HG03103 (cell line): ENCODE measurements around the gene TBC1D14.

Experiments used
- ATAC-seq: cut with Tn5 transposase; IDR thresholded peaks from one replicate; pipeline ENCODE4 v1.9.1; 2021; ENCODE audit warnings: low read depth; ENCODE audit not compliant: unreplicated experiment

TBC1D14 gene

DNA sequence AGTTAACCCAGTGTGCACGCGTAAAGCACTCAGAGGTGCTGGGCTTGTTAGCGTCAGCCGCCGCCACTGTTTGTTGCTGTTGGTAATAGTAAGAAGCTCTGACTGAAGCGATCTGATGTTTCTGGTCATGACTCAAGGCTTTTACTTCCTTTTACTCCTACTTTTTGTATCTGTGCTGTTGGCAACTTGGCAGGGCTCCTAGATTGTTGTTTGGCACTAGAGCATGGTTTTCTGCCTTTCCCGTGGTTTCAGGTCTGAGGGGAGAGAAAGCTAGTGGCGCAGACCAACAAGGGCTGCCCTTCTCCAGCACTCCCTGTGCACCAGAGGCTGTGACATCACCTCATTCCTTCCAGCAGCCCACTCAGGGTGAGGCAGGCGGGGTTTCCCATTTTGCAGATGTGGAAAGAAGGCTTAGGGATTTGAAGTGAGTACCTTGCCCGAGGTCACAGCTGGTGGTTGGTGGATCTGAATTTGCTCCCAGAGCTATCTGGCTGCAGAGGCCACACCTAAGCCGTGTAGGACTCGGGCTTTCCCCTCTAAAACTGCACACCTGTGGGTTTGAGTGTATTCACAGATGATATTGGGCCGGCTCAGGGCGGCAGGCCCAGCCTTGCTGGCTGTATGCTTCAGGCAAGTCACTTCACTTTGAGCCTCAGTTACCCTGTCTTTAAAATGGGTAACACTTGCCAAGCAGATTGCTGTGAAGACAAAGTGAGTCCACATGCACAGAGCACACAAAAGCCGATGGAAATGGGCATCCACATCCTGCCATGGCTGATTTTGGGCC is 82.3 kb downstream of the TBC1D14 start:
- ATAC-seq, result no peak

DNA sequence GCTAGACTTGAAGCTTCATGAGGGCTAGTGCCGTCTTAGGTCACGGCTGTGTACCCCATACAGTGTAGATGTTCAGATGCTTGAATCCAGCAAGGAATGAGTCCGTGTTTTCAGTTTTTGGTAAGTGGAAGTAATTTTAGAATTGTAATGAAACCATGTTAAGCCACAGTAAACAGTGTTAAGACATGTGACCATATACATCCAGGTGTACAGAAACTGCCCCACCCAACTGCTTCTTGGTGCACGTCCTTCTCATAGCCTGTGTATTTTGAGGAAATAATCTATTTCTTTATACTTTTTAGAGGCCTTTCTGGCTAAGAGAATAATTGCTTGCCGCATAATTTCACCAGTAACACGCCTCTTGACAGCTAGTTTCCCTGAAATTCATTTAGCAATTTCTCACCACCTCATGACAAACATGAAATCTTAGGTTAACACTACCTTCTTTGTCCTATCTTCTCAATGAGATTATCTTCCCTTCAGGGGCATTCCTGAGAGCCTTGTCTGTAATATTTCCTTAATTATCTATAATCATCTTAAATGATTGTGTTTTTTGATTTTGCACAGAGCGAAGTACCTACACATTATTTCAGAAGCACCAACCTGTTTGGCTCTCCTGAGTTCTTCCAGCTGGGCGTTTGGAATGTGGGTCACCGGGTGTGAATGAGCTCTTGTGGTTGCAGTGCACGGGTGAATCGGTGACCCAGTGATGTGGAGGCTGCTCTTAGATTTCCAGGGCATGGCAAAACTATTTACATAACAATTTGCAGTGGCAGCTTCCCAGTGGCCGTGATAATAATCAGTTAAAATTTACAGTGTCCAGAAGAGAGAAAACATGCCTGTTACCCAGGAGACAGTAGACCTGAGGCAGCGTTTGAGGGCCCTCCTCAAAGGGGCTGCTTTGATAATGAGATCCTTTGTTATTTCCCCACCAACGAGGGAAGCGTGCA is 83.4 kb downstream of the TBC1D14 start:
- ATAC-seq, result no peak

DNA sequence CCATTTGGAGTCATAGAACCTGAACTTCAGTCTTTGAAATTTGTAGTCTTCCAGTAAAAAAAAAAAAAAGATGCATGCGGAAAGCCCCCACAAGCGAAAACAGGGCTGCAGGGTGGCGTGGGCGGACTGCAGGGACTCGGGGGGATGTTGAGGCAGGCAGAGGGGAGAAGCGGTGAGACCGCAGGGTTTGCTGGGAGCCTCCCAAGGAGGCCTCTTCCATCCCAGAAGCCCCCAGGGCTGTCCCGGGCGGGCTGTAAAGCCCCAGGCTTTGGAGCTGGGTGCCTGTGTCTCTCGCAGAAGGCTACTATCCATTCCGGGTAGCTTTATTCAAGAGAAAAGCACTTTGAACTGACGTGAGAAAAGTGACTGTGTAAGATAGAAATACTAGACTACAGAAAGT is 86.9 kb downstream of the TBC1D14 start:
- ATAC-seq, result no peak

DNA sequence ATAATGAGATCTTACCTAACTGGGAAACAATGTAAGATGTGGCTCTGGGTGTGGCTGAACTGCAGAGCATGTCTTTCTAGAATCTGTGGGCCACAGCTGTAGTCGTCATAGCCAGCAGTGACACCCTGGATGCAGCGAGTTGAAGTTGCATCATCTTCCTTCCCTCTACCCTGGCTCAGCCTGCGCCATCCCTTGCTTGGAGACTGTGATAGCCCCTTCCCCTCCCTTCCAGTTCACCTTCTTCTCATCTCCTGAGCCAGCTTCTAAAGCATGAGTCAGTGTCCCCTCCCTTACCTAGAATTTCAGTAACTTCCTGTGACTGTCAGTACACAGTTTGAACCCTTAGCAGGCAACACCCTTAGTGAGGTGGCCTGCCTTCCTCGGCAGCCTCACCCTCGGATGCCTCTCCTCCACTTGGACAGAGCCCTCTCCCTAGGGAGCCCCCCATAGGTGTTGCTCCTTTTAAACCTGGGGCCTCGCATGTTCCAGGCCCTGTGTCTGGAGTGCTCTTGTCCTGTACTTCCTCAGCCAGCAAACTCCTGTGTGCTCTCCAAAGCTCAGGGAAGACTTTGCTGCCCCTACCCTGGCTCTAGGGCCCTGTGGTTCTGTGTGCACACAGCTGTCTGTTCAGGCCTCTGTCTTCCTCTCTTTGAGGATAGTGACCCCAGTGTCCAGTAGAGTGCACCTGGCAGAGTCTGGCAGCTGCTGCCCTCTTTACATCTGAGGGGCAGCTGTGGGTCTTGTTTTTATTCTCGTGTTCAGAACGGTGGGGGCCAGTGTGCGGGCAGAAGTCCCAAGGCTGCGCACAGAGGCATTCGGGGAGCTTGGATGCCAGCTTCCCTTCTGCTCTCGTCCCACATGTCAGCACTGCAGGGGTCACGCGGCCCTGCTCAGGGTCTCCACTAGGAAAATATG is 89.8 kb downstream of the TBC1D14 start:
- no peak for ATAC-seq

DNA sequence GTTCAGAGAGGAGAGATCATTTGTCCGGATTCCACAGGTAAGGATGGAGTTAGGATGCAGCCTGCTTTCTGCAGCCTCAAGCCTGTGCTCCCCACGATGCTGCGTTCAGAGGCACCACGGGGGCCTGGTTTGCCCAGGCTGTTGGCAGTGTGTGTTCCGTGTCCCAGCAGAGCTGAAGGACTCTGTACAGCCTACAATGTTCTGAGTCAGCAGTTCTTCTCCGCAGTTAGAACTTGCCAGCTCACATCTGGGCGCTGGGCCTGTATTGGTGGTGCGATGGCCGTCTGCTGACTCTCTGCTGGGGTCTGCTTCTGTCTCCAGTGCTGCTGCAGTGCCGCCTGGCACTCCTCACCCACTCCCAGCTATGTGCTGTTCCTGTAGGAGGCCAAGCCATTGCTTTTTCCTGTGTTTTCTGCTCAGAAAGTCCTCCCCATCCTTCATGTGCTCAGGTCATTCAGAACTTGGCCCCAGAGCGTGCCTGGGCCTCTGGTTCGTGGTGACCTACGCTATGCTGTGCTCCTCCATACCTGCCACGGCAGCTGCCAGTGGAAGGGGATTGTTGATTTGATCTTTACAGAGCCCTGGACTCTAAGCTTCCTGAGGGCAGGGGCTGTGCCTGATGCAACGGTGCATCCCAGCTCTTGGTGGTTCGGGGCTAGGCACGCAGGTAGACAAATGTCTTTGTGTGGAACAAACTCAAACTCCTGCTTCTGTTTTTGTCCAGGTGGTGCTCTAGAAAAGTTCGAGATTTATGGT is 91.0 kb downstream of the TBC1D14 start:
- no peak for ATAC-seq

DNA sequence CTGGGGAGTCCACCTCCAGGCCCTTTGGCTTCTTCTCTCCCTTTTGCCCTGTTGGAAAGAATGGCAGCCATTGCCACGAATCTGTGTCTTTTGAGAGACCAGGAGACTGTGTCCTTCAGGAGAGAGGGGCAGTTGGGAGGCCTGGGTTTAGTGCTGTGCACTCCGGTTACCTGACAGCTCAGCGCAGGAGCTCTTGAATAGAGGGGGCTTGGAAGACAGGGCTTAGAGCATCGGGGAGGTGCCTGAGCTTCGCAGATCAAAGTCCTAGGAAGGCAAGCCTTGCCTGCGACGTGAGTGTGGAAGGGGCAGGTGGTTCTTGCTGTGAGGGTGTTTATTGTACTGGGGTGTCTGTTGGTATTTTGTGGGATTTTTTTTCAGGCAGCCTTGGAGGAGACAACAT is 91.6 kb downstream of the TBC1D14 start:
- ATAC-seq, result no peak

DNA sequence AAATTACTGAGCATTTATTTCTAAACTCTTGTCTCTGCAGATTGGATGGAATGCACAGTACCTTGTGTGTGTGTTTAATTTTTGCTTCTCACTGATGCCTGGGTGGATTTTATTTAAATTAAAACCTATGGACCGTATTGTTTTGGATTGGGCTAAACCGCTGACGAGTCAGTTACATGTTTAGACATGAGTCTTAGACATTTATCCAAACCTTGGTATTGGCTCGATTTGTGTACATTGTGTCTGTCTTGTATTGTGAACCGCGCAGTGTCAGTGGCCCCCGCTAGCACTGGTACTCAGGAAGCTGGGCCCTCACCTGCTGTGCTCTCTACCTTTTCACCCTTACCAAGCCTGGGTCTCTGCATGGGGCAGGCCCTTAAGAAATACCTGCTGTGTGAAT is 92.7 kb downstream of the TBC1D14 start:
- no peak for ATAC-seq

DNA sequence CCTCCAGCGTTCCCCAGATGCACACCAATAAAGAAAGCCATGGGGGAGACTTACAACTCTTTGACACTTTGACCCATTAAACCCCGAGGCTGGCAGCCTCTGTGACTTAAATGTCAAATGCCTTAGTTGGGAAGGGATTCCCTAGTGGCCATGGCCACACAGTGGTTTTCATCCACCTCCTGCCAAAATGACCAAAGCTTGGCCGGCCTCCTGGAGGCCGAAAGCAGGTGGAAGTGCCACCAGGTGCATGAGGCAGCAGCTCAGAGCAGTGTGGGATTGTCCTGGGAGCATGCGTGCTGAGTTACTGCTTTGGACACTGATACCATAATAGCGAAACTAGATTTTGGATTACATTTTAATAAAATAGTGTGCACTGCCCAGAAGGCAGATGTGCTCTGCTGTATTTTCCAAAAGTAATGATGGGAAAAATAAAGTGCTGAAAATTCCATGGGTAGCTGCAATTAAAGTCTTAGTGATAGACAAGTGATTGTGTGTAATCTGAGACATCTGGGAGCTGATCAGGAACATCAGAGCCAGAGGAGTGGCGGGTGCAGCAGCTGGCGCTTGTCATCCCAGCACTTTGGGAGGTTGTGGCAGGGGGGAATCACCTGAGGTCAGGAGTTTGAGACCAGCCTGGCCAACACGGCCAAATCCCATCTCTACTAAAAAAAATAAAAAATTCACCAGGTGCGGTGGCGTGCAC is 93.7 kb downstream of the TBC1D14 start:
- no peak for ATAC-seq

DNA sequence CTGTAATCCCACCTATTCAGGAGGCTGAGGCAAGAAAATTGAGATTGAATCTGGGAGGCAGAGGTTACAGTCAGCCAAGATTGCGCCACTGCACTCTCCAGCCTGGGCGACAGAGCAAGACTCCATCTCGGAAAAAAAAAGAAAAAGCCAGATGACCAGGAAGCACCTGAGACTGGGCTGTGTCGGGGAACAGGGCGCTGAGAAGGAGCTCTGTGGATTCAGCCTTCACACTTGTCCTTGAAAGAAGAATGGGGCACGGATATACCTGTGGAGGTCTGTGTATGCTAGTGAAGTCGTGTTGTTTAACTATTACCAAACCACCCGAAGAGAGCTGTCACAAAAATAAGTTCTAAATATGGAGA is 94.2 kb downstream of the TBC1D14 start:
- ATAC-seq, result no peak

DNA sequence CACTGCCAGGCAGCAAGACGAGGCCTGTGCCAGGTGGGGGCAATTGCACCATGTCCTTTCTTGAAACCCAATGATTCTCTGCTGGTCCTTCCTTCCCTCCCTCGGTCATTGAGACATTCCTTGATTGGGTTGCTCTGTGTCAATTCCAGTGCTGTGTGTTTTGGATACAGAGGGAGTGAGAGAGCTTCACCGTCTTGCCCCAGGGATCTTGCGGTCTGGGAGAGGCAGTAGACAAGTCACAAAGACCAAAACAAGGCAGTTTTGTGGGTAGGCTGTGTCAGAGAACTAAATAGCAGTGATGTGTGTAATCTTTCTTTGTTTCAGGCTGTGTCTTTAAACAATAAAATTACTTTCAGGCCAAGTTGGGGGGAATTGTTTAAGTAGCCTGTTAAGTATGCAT is 94.7 kb downstream of the TBC1D14 start:
- no peak for ATAC-seq

DNA sequence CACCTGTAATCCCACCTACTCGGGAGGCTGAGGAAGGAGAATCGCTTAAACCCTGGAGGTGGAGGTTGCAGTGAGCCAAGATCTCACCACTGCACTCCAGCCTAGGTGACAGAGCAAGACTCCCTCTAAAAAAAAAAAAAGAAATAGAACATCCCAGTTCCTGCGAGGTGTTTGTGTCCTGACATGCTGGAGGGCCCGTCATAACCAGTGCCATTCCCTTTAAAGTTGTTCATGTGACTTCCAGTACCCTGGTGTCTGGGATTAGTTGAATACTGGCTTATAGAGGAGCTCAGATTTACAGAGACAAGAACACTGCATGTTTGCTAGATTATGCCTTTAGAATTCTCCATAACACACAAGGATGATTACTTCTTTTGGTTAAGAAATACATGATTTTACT is 95.9 kb downstream of the TBC1D14 start:
- no peak for ATAC-seq

DNA sequence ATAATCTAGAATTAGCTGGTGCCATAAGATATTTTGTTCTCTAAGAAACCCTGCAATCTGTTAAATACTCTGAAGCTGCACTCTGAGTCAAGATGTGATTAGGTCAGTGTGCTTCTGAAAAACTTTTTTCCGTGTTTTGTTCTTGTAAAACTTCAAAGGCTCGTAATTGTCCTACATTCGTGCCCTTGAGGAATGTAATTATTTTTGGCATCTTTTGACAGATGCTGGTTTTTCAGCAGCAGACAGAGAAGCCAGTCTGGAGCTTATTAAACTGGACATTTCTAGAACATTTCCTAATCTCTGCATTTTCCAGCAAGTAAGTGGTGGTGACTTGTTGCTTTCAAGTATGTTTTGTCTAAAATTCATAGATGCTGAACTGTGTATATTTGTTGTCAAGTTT is 96.8 kb downstream of the TBC1D14 start:
- no peak for ATAC-seq

DNA sequence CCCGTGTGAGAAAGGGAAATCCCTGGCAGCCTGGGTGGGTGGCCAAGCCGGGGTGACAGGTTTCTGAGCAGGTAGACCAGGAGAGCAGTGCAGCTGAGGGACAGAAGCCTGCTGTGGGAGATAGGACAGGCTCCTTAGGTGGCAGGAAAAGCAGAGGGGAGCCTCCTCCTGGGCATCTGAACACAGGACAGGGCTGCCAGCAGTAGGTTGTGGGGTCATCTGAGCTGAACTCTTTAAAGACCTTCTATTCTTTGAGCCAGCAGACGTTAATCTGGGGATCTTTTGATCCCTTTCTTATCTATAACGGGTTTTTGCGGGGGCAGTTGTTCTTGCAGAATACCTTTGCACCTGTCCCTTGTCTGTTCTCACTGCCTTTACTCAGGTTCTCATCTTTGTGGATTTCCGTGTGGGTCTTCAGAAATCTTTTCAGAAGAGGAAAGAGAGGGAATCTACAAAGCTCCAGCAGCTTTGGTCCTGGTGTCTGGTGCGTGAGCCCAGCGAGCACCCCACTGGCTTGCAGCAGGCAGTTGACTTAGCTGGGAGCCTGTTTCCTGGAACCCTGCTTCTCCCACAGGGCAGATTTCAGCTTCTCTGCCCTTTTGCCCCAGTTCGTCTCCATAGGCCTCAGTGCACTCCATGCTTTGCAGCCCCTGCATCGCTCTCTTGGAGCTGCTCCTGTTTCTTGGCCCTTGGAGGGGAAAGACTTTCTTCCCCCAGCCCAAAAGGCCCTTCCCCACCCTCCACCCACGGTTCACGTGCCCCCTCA is 97.7 kb downstream of the TBC1D14 start:
- ATAC-seq, result no peak

DNA sequence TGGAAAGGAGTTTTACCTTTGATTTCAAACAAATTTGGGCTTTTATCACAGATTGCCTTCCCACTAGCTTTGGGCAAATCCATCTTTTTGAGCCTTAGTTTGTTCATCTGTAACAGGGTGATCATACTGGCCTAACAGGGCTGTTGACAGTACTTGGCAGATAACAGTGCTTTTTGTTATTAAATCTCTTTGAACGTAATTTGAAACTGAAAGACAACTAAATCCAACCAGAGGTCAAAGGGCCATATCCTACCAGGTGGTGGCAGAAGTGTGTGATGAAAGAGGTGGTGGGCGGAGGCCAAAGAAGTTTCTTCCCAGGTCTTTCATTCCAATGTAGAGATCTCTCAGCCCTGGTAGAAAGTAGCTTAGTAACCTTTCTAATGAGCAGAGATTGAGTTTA is 98.3 kb downstream of the TBC1D14 start:
- no peak for ATAC-seq

DNA sequence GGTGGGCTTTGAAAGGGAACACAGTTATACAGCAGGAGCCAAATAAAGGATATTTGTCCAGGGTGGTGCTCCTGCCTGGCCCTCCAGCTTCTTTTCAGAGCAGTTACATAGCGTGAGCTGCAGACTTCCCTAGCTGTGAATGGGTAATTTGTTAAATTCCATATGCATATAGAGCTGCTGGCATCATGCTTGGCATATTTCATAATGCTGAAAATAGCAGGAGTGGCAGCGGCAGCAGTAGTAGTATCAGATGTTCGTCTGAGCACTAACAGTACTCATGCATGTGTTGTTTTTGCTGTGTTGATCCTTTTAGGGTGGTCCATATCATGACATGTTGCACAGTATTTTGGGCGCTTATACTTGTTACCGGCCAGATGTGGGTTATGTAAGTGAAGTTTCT is 99.9 kb downstream of the TBC1D14 start:
- ATAC-seq, result no peak

DNA sequence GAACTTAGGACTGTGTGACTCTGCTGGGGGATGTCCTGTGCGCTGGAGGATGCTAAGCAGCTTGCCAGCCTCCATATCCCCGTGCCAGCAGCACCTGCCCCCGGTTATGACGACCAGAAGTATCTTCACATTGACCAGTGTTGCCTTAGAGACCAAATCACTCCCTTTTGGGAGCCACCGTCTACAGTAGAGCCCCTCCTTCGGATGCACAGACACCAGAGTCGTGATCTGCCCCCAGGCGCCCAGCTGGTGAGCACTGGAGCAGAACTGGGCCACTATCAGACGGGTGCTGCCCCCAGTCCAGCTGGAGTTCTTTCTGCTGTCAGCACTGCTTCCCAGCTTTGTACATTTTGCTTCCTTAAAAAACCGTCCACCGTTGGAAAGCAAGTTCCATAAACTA is 103.5 kb downstream of the TBC1D14 start:
- ATAC-seq, result no peak

DNA sequence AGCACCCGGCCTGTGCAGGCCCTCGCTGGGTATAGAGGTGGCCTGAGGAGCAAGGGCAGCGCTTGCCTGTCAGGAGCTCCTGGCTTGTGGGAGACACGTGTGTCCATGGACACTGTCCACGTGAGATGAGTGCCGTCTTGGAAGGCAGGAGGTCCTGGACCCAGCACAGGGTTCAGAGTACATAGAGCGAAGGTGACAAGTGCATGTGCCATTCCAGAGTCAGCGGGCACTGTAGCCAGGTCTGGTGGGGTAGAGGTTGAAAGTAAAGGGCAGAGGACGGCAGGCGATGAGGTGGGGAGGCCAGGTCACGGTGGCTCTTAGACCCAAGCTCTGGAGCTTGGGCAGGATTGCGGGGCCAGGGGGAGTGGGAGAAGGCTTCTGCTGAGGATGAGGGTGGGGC is 105.2 kb downstream of the TBC1D14 start:
- no peak for ATAC-seq

DNA sequence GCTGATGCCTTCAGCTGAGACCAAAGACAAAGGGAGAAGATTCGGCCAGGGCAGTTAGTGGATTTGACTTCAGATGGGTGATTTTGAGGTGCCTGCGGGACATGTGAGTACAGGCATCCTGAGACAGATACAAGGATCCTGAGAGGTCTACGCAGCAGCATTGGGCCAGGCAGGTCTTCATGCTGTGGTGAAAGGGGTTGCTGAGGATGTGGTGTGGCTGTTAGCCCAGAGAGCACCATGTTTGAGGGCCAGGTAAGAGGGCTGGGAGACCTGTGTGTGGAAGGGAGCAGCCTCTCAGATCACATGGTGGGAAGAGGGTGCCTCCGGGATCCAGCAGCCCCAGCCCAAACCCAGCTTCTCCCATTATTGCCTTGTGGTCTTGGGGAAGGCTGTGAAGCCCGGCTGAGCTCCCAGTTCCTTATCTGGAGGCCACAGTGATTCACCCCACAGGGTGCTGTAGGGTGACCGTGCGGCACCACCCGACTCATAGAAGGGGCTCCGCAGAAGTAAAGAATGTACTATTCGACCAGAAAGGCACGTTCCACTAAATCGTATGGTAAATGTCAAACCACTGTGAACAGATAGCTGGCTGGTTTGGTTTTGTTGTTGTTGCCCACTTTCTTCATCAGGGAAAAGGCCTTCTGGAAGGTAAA is 105.9 kb downstream of the TBC1D14 start:
- no peak for ATAC-seq
